Activated B cell treated with CpG ODN at 0.5 μM for 24 hours (primary cell): ENCODE results near the gene DNAJC5G. TPM values are rescaled to one million over a fixed set of nuclear protein-coding genes. Genes with fewer than 3 reads are reported as not detected.

Experiments used
- ATAC-seq: fragments of 200-7000 bp; cut with Tn5 transposase; one replicate; pipeline ENCODE4 v1.10.0; 2021; ENCODE audit warnings: low read depth, mild to moderate bottlenecking, moderate library complexity
- CTCF ChIA-PET: fragments of 350-600 bp; sonication (Branson Sonifier 250); formaldehyde crosslinking; loops from one replicate; lab custom pipeline; 2021; ENCODE audit warnings: antibody characterized with exemption; lab: Charles Lee
- POLR2A ChIA-PET: fragments of 350-600 bp; sonication (Branson Sonifier 250); formaldehyde crosslinking; loops from one replicate; lab custom pipeline; 2021; ENCODE audit warnings: antibody characterized with exemption; lab: Charles Lee
- DNase-seq: peaks from one replicate; pipeline ENCODE4 v3.0.0; 2022
- H3K27ac Mint-ChIP-seq: one replicate; pipeline ENCODE4 v1.8.0; 2020; ENCODE audit warnings: mixed read lengths
- H3K27me3 Mint-ChIP-seq: one replicate; pipeline ENCODE4 v1.8.0; 2021; ENCODE audit warnings: mixed read lengths
- H3K36me3 Mint-ChIP-seq: one replicate; pipeline ENCODE4 v1.8.0; 2021; ENCODE audit warnings: low read depth, mixed read lengths
- H3K4me1 Mint-ChIP-seq: one replicate; pipeline ENCODE4 v1.8.0; 2021; ENCODE audit warnings: mixed read lengths
- H3K4me3 Mint-ChIP-seq: one replicate; pipeline ENCODE4 v1.8.0; 2020; ENCODE audit warnings: mild to moderate bottlenecking, mixed read lengths
- H3K9me3 Mint-ChIP-seq: one replicate; pipeline ENCODE4 v1.8.0; 2020; ENCODE audit warnings: mixed read lengths
- CTCF ChIP-seq: fragments of 200-600 bp; IDR thresholded peaks from one replicate; pipeline ENCODE4 v1.8.0; 2022; ENCODE audit warnings: antibody characterized with exemption, mild to moderate bottlenecking
- intact Hi-C: fragments of 100-400 bp; cut with micrococcal nuclease; formaldehyde crosslinking; loops from one replicate; pipeline ENCODE4 v1.15.1; 2024
- total RNA-seq: library from RNA; stranded (reverse); gene quantifications from 2 replicates; pipeline ENCODE4 v1.2.3, GENCODE V29; 2022

Gene DNAJC5G
- total RNA-seq, 1 donor from 2014 or later: not detected

- ChIA-PET CTCF (no interaction called here), POLR2A (no interaction called here)
- no peak for TF ChIP-seq CTCF
- no peak for DNase-seq
- ATAC-seq: no peak
- H3K36me3 Mint-ChIP-seq: peaks cover 40% of the 10 kb centered on the region
- no peaks in the 10 kb centered on the region for H3K4me1 Mint-ChIP-seq
- peaks cover 5% of the 10 kb centered on the region for H3K27me3 Mint-ChIP-seq
- H3K4me3 Mint-ChIP-seq: no peak overlapping the region
- intact Hi-C loops: no loop called here
- no peaks in the 10 kb centered on the region for H3K9me3 Mint-ChIP-seq
- H3K27ac Mint-ChIP-seq: no peak overlapping the region
Observed at GRCh38 chr2:27245626-27246025, 29.6 kb upstream of the DNAJC5G start.

GRCh38 chr2:27247893-27248292, 27.3 kb upstream of the DNAJC5G start:
- TF ChIP-seq CTCF: no peak
- ATAC-seq (no peak), DNase-seq (no peak)
- POLR2A ChIA-PET: no interaction called here
- CTCF ChIA-PET: no interaction called here
- H3K4me3 Mint-ChIP-seq: no peak overlapping the region
- no peaks in the 10 kb centered on the region for H3K4me1 Mint-ChIP-seq
- H3K9me3 Mint-ChIP-seq: no peaks in the 10 kb centered on the region
- H3K27me3 Mint-ChIP-seq: peaks cover 12% of the 10 kb centered on the region
- intact Hi-C loops: no loop called here
- peaks cover 17% of the 10 kb centered on the region for H3K36me3 Mint-ChIP-seq
- no peak overlapping the region for H3K27ac Mint-ChIP-seq

- ChIA-PET POLR2A (no interaction called here), CTCF (interaction anchor here (1.1 to 1.2 kb wide), 2 partner anchors 31 to 54 kb away, joined by 3 to 4 read pairs; no protein-coding TSS in a partner anchor)
- Mint-ChIP-seq H3K36me3 (peaks cover 3% of the 10 kb centered on the region), H3K9me3 (no peaks in the 10 kb centered on the region), H3K4me1 (no peaks in the 10 kb centered on the region), H3K27me3 (peaks cover 12% of the 10 kb centered on the region), H3K27ac (no peak overlapping the region), H3K4me3 (no peak overlapping the region)
- TF ChIP-seq CTCF: no peak
- intact Hi-C loops: no loop called here
- no peak for ATAC-seq
- DNase-seq: no peak
Observed at GRCh38 chr2:27249159-27249890, 25.9 kb upstream of the DNAJC5G start.

- Mint-ChIP-seq H3K36me3 (no peaks in the 10 kb centered on the region), H3K9me3 (no peaks in the 10 kb centered on the region), H3K4me3 (no peak overlapping the region), H3K27me3 (peaks cover 15% of the 10 kb centered on the region), H3K4me1 (no peaks in the 10 kb centered on the region), H3K27ac (no peak overlapping the region)
- ATAC-seq (no peak), DNase-seq (no peak)
- TF ChIP-seq CTCF: no peak
- intact Hi-C loops: loop anchor here (1.0 kb wide), 1 partner anchor 30 kb away; no protein-coding TSS in a partner anchor
- ChIA-PET POLR2A (no interaction called here), CTCF (interaction anchor here (1.2 to 1.6 kb wide), 2 partner anchors 29 to 54 kb away, joined by 3 to 11 read pairs; no protein-coding TSS in a partner anchor)
Observed at GRCh38 chr2:27249891-27250651, 25.2 kb upstream of the DNAJC5G start.
